ENCODE data around the gene AMOT.

GRCh38 chrX:112846187-112846586, 5.6 kb upstream of the AMOT start:
- TF ChIP-seq CTCF (IDR thresholded peaks at IDR 0.05) = no peak
- no peak for TF ChIP-seq POLR2A (IDR thresholded peaks at IDR 0.05)
